Activated T-cell treated with anti-CD3 and anti-CD28 coated beads, Interleukin-2, amount 50 U/mL, for 24 hours (primary cell): ENCODE results near the gene KLHL29.

Experiments
- DNase-seq: peaks from one replicate; pipeline ENCODE4 v3.0.0-alpha.2; 2020
- H3K27ac Mint-ChIP-seq: 2 replicates; pipeline ENCODE4 v1.8.0; 2020; ENCODE audit warnings: mild to moderate bottlenecking, mixed read lengths
- H3K27me3 Mint-ChIP-seq: 2 replicates; pipeline ENCODE4 v1.8.0; 2020; ENCODE audit warnings: mixed read lengths
- H3K36me3 Mint-ChIP-seq: 2 replicates; pipeline ENCODE4 v1.8.0; 2020; ENCODE audit warnings: low read depth, mixed read lengths
- H3K4me1 Mint-ChIP-seq: 2 replicates; pipeline ENCODE4 v1.8.0; 2020; ENCODE audit warnings: low read depth, mixed read lengths
- H3K4me3 Mint-ChIP-seq: 2 replicates; pipeline ENCODE4 v1.8.0; 2020; ENCODE audit warnings: mild to moderate bottlenecking, moderate library complexity, mixed read lengths
- H3K9me3 Mint-ChIP-seq: 2 replicates; pipeline ENCODE4 v1.8.0; 2020; ENCODE audit warnings: mixed read lengths

Gene KLHL29

DNA sequence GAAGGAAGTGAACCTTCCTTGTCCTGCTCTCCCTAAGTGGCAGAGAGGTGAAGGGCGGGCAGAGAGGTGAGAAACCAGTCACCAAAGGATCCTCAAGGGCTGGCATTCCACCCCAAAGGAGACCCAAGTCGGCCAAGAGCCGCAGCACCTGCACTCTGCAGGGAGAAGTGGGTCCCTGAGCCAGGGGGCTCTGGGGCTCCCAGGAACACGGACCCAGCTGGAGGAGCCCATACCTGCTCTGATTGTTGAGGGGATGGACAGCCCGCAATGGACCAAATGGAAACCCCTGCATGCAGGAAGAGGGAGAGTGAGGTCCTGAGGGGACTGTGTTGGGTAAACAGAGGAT is 308.6 kb downstream of the KLHL29 start:
- Mint-ChIP-seq H3K4me3 (no peak overlapping the region), H3K27me3 (no peaks in the 10 kb centered on the region), H3K4me1 (no peaks in the 10 kb centered on the region), H3K27ac (no peak overlapping the region), H3K9me3 (no peaks in the 10 kb centered on the region), H3K36me3 (peaks cover 8% of the 10 kb centered on the region)
- DNase-seq: no peak

DNA sequence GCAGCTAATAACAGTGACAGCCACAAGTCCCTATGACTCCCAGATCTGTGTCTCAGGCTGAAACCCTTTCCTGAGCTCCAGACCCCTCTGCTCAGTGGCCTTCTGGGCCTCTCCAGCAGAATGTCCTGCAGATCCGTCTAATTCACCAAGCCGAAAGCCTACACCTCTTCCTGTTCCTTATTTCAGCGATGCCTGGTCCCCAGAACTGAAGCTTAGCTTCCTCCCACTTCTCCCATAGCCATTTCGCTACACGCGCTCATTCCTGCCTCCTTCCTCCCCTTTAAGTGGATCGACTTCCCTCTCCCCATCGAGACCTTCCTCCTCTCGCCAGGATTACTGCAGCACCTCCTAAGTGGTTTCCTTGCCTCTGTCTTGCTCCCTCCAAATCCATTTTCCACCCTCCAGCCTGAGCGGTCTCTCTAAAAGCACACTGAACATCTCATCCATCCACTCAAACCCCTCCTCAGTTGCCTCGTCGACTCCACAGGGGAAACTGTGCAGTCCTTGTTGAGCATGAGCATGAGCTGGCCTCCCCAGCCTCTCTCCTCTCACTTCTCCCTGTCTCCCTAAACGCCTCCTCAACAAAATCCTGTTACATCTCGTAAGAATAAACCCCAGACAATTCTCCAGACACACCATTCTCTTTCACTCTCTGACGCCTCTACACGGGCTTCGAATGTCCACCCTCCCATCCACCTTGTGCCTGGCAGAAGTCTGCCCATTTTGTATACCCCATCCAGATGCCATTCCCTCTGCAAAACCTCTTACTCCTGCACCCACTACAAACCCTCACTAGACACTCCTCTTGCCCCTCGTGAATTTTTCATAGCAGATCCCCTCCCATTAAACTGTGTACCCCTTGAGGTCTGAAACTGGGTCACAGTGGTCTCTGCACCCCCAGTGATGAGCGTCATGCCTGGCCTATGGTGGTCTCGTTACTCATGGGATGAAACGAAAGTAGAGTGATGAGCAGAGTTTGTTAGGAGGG is 309.4 kb downstream of the KLHL29 start:
- peaks cover 8% of the 10 kb centered on the region for H3K36me3 Mint-ChIP-seq
- H3K27me3 Mint-ChIP-seq: no peaks in the 10 kb centered on the region
- H3K27ac Mint-ChIP-seq: no peak overlapping the region
- no peak overlapping the region for H3K4me3 Mint-ChIP-seq
- H3K9me3 Mint-ChIP-seq: no peaks in the 10 kb centered on the region
- no peaks in the 10 kb centered on the region for H3K4me1 Mint-ChIP-seq
- DNase-seq: no peak

DNA sequence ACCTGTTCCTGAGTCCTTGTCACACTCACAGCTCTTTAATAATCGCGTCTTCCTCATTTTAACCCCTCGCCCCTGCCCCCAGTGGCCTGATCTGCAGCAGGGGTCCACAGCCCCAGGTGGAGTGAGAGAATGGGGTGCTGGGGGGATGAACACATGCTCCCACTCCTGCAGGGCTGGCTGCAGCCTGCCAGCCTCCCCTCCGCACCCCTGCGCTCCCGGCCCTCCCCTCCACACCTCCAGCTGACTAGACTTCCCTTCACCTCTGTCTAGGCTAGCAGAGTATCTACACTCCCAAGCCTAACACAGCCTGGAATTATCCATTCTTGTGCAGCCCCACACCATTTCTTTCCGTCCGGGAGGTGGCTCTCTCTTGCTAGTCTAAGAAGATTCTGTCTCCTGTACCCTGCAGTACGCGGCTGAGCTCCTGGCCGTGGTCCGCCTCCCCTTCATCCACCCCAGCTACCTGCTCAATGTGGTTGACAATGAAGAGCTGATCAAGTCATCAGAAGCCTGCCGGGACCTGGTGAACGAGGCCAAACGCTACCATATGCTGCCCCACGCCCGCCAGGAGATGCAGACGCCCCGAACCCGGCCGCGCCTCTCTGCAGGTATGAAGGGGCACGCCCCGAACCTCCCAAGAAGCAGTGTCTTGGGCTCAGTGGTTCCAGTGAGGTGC is 310.4 kb downstream of the KLHL29 start:
- H3K27ac Mint-ChIP-seq: no peak overlapping the region
- no peak overlapping the region for H3K4me3 Mint-ChIP-seq
- peaks cover 12% of the 10 kb centered on the region for H3K36me3 Mint-ChIP-seq

DNA sequence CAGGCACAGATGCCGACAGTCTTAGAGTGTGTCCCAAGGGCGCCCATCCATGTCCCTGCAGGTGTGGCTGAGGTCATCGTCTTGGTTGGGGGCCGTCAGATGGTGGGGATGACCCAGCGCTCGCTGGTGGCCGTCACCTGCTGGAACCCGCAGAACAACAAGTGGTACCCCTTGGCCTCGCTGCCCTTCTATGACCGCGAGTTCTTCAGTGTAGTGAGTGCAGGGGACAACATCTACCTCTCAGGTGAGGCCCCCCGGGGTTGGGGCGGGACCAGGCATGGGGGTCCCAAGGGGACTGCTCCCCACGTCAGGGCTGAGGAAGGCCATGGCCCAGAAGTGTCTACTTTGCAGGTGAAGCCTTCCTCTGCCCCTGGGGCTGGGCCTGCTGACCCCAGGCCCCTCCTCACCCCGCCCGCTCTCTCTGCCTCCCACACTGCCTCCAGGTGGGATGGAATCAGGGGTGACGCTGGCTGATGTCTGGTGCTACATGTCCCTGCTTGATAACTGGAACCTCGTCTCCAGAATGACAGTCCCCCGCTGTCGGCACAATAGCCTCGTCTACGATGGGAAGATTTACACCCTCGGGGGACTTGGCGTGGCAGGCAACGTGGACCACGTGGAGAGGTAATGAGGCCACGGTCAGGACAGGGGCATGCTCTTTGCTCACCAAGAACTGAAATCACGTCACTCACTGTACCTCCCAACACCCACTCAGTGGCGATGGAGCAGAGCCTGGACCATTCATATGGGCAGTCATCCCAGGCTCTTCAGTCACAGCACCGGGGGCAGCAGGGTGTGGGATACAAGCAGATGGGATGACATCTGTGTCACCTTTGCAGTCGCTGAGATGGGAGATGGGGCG is 311.1 kb downstream of the KLHL29 start:
- H3K36me3 Mint-ChIP-seq: peaks cover 13% of the 10 kb centered on the region
- no peak overlapping the region for H3K4me3 Mint-ChIP-seq
- H3K27me3 Mint-ChIP-seq: no peaks in the 10 kb centered on the region
- H3K27ac Mint-ChIP-seq: no peak overlapping the region
- H3K9me3 Mint-ChIP-seq: no peaks in the 10 kb centered on the region
- no peaks in the 10 kb centered on the region for H3K4me1 Mint-ChIP-seq
- no peak for DNase-seq

More for the DNA sequence above, 310.4 kb downstream of the KLHL29 start:
- Mint-ChIP-seq H3K9me3 (no peaks in the 10 kb centered on the region), H3K27me3 (no peaks in the 10 kb centered on the region), H3K4me1 (no peaks in the 10 kb centered on the region)
- DNase-seq: no peak

DNA sequence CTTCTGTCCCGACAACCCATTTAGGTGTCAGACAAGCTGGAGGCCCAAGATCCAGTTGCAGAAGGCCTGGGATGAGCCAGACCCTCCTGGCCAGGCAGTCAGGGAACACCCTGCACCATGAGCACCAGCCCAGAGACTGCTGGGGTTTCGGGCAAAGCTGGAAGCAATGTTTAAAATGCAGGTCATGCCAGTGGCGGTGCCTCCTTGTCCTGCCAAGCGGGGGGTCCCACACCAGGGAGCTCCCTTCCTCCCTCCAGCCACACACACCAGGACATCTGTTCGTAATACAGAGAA is 311.7 kb downstream of the KLHL29 start:
- Mint-ChIP-seq H3K9me3 (no peaks in the 10 kb centered on the region), H3K27me3 (no peaks in the 10 kb centered on the region), H3K36me3 (peaks cover 11% of the 10 kb centered on the region), H3K4me1 (no peaks in the 10 kb centered on the region), H3K4me3 (no peak overlapping the region), H3K27ac (no peak overlapping the region)
- no peak for DNase-seq

DNA sequence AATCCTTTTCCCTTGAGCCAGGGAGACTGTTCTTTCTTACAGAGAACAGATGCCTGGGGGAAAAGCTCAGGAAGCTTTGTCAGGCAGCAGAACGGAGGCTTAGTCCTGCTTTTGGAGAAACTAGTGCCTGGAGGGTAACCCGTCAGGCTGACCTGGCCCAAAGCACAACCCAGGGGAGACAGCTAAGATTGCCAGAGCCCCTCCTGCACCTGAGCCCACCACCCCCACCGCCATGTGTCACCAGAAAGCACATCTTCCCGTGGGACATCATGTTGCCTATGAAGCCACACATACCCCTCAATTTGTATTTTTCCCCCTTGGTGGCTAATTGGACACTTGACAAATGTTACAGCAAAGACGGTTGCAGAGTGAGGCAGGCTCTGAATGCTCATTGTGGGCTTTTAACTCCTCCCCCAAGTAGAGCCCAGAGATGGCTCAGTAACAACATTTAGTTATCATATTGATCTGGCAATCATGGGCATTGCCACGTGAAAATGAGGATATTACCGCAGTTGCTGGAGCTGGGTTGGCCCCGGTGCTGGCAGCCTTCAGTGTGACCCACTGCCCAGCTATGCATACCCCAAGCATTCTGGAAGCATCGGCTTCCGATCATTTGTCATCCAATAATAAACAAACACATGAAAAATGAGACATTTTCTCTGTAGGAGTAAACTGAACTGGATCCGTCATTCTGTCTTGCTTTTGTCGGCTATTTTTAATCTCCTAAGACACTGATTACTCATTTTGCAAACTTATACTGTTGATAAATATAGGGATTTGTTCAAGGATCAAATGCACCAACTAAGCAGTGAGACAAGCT is 312.5 kb downstream of the KLHL29 start:
- H3K4me1 Mint-ChIP-seq: no peaks in the 10 kb centered on the region
- no peak for DNase-seq
- peaks cover 11% of the 10 kb centered on the region for H3K36me3 Mint-ChIP-seq
- H3K9me3 Mint-ChIP-seq: no peaks in the 10 kb centered on the region
- H3K27me3 Mint-ChIP-seq: no peaks in the 10 kb centered on the region
- no peak overlapping the region for H3K27ac Mint-ChIP-seq
- no peak overlapping the region for H3K4me3 Mint-ChIP-seq

DNA sequence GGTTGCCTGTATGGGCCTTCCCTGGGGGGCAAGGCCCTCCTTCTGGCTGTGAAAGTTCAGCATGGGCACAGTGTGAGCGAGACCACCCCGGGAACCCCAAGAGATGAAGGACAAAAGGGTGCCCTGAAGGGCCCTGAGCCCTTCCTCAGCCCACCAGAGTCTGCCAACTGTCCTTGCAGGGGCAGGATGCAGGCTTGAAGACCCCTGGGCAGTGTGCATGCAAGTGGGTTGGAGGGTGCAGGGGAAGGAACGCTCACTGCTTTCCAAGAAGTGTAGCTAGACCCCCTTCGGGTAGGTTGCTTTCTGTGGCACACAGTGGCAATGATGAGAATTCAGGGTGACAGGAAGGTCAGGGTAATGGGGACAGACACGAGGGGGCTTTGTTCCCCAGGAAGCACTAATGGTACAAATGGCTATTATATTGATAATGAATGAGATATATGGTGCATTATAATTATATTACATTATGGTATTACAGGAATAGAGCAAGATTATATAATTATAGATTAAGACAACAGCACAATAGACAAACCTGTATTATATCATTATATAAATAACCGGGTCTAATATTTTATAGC is 313.2 kb downstream of the KLHL29 start:
- no peaks in the 10 kb centered on the region for H3K9me3 Mint-ChIP-seq
- no peaks in the 10 kb centered on the region for H3K27me3 Mint-ChIP-seq
- H3K36me3 Mint-ChIP-seq: peaks cover 13% of the 10 kb centered on the region
- H3K4me3 Mint-ChIP-seq: no peak overlapping the region
- H3K27ac Mint-ChIP-seq: no peak overlapping the region
- no peaks in the 10 kb centered on the region for H3K4me1 Mint-ChIP-seq
- no peak for DNase-seq

DNA sequence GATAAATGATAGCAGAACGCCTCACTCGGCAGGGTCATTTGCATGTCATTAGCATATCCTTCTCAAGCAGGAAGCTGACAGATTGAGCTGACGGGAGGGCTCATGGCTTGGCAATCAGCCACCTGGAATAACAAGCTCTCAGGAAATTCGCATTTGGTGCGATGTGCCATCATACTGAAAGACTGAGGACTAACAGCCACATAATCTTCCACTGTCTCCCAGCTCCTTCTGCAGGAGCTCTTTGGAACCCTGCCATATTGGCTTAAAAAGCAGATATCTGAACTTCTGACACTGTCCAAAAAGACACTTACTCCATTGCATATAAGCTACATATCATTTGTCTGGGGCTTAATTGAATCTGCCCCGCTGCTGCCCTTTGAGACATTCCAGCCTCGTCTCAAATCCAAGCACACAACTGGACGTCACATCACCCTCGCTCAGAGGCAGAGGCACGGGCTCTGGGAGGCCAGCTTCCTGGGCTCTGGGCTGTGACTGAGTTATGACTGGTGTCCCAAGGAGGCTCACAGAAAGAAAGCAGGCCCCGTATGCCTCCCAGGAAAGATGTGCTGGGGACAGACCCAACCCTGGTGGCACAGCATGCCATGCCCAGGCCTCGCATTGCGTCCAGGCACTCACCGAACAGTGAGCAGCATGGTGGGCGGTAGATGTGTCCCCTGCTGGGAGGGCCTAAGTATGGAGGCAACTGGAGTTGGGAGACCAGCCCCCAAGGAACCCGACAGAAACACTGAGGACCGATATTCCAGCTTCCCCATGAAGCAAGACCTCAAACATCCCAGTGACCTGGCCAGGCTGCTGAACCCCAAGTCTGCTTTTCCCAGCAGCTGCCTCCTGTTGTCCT is 314.0 kb downstream of the KLHL29 start:
- H3K4me3 Mint-ChIP-seq: no peak overlapping the region
- no peak for DNase-seq

DNA sequence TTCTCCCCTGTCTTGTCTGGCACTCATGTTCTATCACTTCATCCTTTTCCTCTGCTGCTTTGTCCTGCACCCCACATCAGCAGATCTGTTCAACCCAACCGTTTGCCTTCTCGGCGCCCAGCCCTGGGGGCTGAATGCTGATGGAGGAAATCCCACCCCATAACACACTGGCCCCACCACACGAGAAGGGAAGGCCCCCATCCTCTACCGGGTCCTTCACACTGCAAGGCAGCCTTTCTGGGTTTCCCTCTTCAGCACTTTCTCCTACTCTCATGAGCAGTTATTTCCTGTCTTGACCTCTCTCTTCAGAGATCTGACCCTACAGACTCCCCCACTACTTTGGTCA is 314.6 kb downstream of the KLHL29 start:
- Mint-ChIP-seq H3K4me3 (no peak overlapping the region), H3K4me1 (no peaks in the 10 kb centered on the region), H3K27me3 (no peaks in the 10 kb centered on the region), H3K9me3 (no peaks in the 10 kb centered on the region), H3K27ac (no peak overlapping the region), H3K36me3 (peaks cover 14% of the 10 kb centered on the region)
- DNase-seq: no peak

More for the DNA sequence above, 314.0 kb downstream of the KLHL29 start:
- H3K36me3 Mint-ChIP-seq: peaks cover 14% of the 10 kb centered on the region
- H3K27ac Mint-ChIP-seq: no peak overlapping the region
- H3K9me3 Mint-ChIP-seq: no peaks in the 10 kb centered on the region
- H3K4me1 Mint-ChIP-seq: no peaks in the 10 kb centered on the region
- H3K27me3 Mint-ChIP-seq: no peaks in the 10 kb centered on the region

DNA sequence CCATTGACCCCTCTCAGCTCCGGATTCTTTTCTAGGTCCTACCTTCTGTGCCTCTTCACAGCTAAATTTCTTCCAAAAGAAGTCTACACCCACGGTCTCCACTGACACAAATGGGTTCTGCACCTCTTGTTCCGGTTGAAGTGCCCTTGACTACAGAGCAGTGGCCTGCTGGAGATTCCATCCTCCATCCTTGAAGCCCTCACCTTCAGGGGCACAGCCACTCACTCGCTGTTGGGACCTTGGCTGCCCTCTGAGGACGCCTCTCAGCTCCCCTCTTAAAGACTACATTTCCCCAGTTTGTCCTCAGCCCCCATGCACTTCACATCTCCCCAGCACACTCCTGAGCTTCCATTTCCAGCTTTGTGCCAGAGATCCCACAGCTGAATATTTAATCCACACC is 315.6 kb downstream of the KLHL29 start:
- Mint-ChIP-seq H3K9me3 (no peaks in the 10 kb centered on the region), H3K4me3 (no peak overlapping the region), H3K27me3 (no peaks in the 10 kb centered on the region), H3K27ac (no peak overlapping the region), H3K36me3 (peaks cover 18% of the 10 kb centered on the region), H3K4me1 (no peaks in the 10 kb centered on the region)
- no peak for DNase-seq

DNA sequence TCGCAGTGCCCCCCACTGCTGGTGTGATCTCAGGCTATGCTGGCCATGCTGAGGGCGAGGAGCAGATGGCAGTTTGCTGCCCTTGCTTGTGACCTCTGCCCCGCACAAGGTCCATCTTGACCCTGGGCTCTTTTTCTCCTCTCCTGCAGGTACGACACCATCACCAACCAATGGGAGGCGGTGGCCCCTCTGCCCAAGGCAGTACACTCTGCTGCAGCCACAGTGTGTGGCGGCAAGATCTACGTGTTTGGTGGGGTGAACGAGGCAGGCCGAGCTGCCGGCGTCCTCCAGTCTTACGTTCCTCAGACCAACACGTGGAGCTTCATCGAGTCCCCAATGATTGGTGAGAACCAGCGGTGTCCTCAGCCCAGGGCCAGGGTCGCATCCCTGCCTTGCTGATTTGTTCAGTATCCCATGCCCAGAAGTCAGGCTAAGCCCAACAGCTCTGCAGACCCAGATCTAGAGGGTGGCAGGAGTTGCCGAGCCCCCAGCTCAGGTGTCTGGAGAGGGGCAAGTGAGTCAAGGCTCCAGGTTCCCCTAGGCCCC is 318.1 kb downstream of the KLHL29 start:
- H3K27me3 Mint-ChIP-seq: no peaks in the 10 kb centered on the region
- H3K9me3 Mint-ChIP-seq: no peaks in the 10 kb centered on the region
- H3K4me3 Mint-ChIP-seq: no peak overlapping the region
- no peak for DNase-seq
- H3K4me1 Mint-ChIP-seq: no peaks in the 10 kb centered on the region
- no peak overlapping the region for H3K27ac Mint-ChIP-seq
- peaks cover 41% of the 10 kb centered on the region for H3K36me3 Mint-ChIP-seq

DNA sequence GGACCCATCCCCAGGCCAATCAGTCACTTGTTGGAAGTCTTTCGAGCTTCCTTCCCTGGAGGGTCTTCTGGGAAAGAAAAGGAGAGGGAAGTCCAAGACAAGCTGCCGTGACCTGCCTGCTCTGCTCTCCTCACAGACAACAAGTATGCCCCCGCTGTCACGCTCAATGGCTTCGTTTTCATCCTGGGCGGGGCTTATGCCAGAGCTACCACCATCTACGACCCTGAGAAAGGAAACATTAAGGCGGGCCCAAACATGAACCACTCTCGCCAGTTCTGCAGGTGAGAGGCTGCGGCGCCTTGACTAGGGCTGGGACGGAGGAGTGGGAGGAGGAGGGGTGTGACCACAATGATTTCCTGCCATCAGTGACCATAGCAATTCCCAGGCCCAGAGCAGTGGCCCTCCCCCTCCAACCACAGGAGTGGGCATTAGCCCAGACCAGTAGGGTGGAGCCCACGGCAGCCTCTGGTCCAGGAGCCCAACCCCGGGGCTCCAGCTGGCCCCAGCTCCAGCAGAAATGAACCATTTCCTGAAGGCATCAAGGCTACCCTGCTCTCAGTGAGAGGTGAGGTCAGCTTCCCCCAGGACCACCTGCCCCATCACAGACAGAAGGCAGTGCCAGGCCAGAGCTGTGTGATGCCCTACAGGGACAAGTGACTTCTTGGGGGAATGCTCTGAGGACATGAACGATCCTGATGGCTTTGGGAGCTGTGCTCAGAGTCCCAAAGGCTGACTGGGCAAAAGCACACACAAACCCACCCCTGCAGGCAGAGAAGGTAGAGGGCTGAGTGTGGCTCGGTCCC is 318.8 kb downstream of the KLHL29 start:
- H3K4me3 Mint-ChIP-seq: no peak overlapping the region
- H3K27me3 Mint-ChIP-seq: no peaks in the 10 kb centered on the region
- H3K9me3 Mint-ChIP-seq: no peaks in the 10 kb centered on the region
- DNase-seq: no peak
- no peaks in the 10 kb centered on the region for H3K4me1 Mint-ChIP-seq
- no peak overlapping the region for H3K27ac Mint-ChIP-seq
- peaks cover 45% of the 10 kb centered on the region for H3K36me3 Mint-ChIP-seq
